Measurements from ENCODE around the gene FANCG.
A peak's percentile ranks its signal among the peaks of the same experiment; 100 is the strongest.

FANCG gene

GRCh38 chr9:35108461-35108860 lies 28.7 kb upstream of the FANCG start:
- H3K27me3 ChIP-seq (replicated peaks in 2 of 5; ENCODE audit: control insufficient read depth in 4 of 5, insufficient read depth in 5 of 5, low read length in 4 of 5) = no peaks in the 10 kb centered on the region
- H3K4me1 ChIP-seq (ENCODE audit: control extremely low read depth in 1 of 4, control insufficient read depth in 4 of 4, insufficient read depth in 4 of 4, low read length in 3 of 4) = peaks cover 26 to 70% (median 60%) of the 10 kb centered on the region in 4 experiments
- H3K9me3 ChIP-seq (ENCODE audit: control extremely low read depth in 1 of 5, control insufficient read depth in 4 of 5, insufficient read depth in 2 of 5, low read depth in 1 of 5, low read length in 4 of 5) = no peaks in the 10 kb centered on the region
- H3K36me3 ChIP-seq (ENCODE audit: control insufficient read depth in 4 of 4, insufficient read depth in 4 of 4, low read length in 3 of 4) = peaks cover 6 to 41% (median 27%) of the 10 kb centered on the region in 4 experiments
- peak overlapping the region in 3 of 7 experiments; percentile 77 to 85 (median 85) for H3K4me3 ChIP-seq (ENCODE audit: control insufficient read depth in 1 of 7, extremely low read depth in 1 of 7, insufficient read depth in 4 of 7, low read depth in 2 of 7, low read length in 6 of 7)
- DNase-seq = no peak
- ChIA-PET POLR2A (no interaction called here), CTCF (interaction anchor here (0.8 to 9.4 kb wide), 5 partner anchors 9 to 368 kb away, joined by 3 to 65 read pairs (median 4); partner anchors contain the start of gene PIGO)
- peak overlapping the region; percentile 34 to 76 for H3K27ac ChIP-seq (ENCODE audit: insufficient read depth in 1 of 2, low read depth in 1 of 2, low read length in 2 of 2, poor library complexity in 1 of 2, severe bottlenecking in 2 of 2)
- WGBS (ENCODE audit: insufficient coverage) = 78% methylated on average over 6 of the region's 6 CpGs

GRCh38 chr9:35107297-35108290 lies 27.9 kb upstream of the FANCG start:
- Histone ChIP-seq H3K9me3 (ENCODE audit: control extremely low read depth in 1 of 5, control insufficient read depth in 4 of 5, insufficient read depth in 2 of 5, low read depth in 1 of 5, low read length in 4 of 5) (no peaks in the 10 kb centered on the region), H3K4me1 (ENCODE audit: control extremely low read depth in 1 of 4, control insufficient read depth in 4 of 4, insufficient read depth in 4 of 4, low read length in 3 of 4) (peaks cover 27 to 70% (median 59%) of the 10 kb centered on the region in 4 experiments), H3K36me3 (ENCODE audit: control insufficient read depth in 4 of 4, insufficient read depth in 4 of 4, low read length in 3 of 4) (peaks cover 6 to 41% (median 27%) of the 10 kb centered on the region in 4 experiments), H3K4me3 (ENCODE audit: control insufficient read depth in 1 of 7, extremely low read depth in 1 of 7, insufficient read depth in 4 of 7, low read depth in 2 of 7, low read length in 6 of 7) (no peak overlapping the region), H3K27me3 (replicated peaks in 2 of 5; ENCODE audit: control insufficient read depth in 4 of 5, insufficient read depth in 5 of 5, low read length in 4 of 5) (no peaks in the 10 kb centered on the region), H3K27ac (ENCODE audit: insufficient read depth in 1 of 2, low read depth in 1 of 2, low read length in 2 of 2, poor library complexity in 1 of 2, severe bottlenecking in 2 of 2) (peak overlapping the region; percentile 33 to 76)
- ChIA-PET POLR2A (no interaction called here), CTCF (interaction anchor here (0.8 to 9.4 kb wide), 4 partner anchors 8 to 369 kb away, joined by 3 to 65 read pairs (median 4); partner anchors contain the start of gene PIGO)
- no peak for DNase-seq
- 78% methylated on average over 15 of the region's 18 CpGs for WGBS (ENCODE audit: insufficient coverage)

GRCh38 chr9:35106343-35106730 lies 26.6 kb upstream of the FANCG start:
- POLR2A ChIA-PET = no interaction called here
- no peaks in the 10 kb centered on the region for H3K27me3 ChIP-seq (replicated peaks in 2 of 5; ENCODE audit: control insufficient read depth in 4 of 5, insufficient read depth in 5 of 5, low read length in 4 of 5)
- CTCF ChIA-PET = interaction anchor here (0.9 to 9.4 kb wide), 3 partner anchors 9 to 34 kb away, joined by 3 to 65 read pairs (median 7); partner anchors contain the start of genes ATOSB, PIGO and VCP
- no peaks in the 10 kb centered on the region for H3K9me3 ChIP-seq (ENCODE audit: control extremely low read depth in 1 of 5, control insufficient read depth in 4 of 5, insufficient read depth in 2 of 5, low read depth in 1 of 5, low read length in 4 of 5)
- peaks cover 24 to 72% (median 60%) of the 10 kb centered on the region in 4 experiments for H3K4me1 ChIP-seq (ENCODE audit: control extremely low read depth in 1 of 4, control insufficient read depth in 4 of 4, insufficient read depth in 4 of 4, low read length in 3 of 4)
- DNase-seq = no peak
- no peak overlapping the region for H3K4me3 ChIP-seq (ENCODE audit: control insufficient read depth in 1 of 7, extremely low read depth in 1 of 7, insufficient read depth in 4 of 7, low read depth in 2 of 7, low read length in 6 of 7)
- peaks cover 6 to 42% (median 33%) of the 10 kb centered on the region in 4 experiments for H3K36me3 ChIP-seq (ENCODE audit: control insufficient read depth in 4 of 4, insufficient read depth in 4 of 4, low read length in 3 of 4)
- peak overlapping the region in 1 of 2 experiments; percentile 25 for H3K27ac ChIP-seq (ENCODE audit: insufficient read depth in 1 of 2, low read depth in 1 of 2, low read length in 2 of 2, poor library complexity in 1 of 2, severe bottlenecking in 2 of 2)
- 98% methylated on average over 7 of the region's 7 CpGs for WGBS (ENCODE audit: insufficient coverage)

GRCh38 chr9:35105571-35106342 lies 26.0 kb upstream of the FANCG start:
- Histone ChIP-seq H3K4me1 (ENCODE audit: control extremely low read depth in 1 of 4, control insufficient read depth in 4 of 4, insufficient read depth in 4 of 4, low read length in 3 of 4) (peaks cover 22 to 69% (median 56%) of the 10 kb centered on the region in 4 experiments), H3K36me3 (ENCODE audit: control insufficient read depth in 4 of 4, insufficient read depth in 4 of 4, low read length in 3 of 4) (peaks cover 6 to 48% (median 39%) of the 10 kb centered on the region in 4 experiments), H3K27me3 (replicated peaks in 2 of 5; ENCODE audit: control insufficient read depth in 4 of 5, insufficient read depth in 5 of 5, low read length in 4 of 5) (no peaks in the 10 kb centered on the region), H3K4me3 (ENCODE audit: control insufficient read depth in 1 of 7, extremely low read depth in 1 of 7, insufficient read depth in 4 of 7, low read depth in 2 of 7, low read length in 6 of 7) (no peak overlapping the region), H3K27ac (ENCODE audit: insufficient read depth in 1 of 2, low read depth in 1 of 2, low read length in 2 of 2, poor library complexity in 1 of 2, severe bottlenecking in 2 of 2) (no peak overlapping the region), H3K9me3 (ENCODE audit: control extremely low read depth in 1 of 5, control insufficient read depth in 4 of 5, insufficient read depth in 2 of 5, low read depth in 1 of 5, low read length in 4 of 5) (no peaks in the 10 kb centered on the region)
- DNase-seq = no peak
- ChIA-PET CTCF (interaction anchor here (0.9 to 9.4 kb wide), 3 partner anchors 9 to 34 kb away, joined by 3 to 65 read pairs (median 7); partner anchors contain the start of genes ATOSB, PIGO and VCP), POLR2A (no interaction called here)
- WGBS (ENCODE audit: insufficient coverage) = 100% methylated on average over 8 of the region's 13 CpGs

GRCh38 chr9:35105126-35105525 lies 25.4 kb upstream of the FANCG start:
- no peaks in the 10 kb centered on the region for H3K9me3 ChIP-seq (ENCODE audit: control extremely low read depth in 1 of 5, control insufficient read depth in 4 of 5, insufficient read depth in 2 of 5, low read depth in 1 of 5, low read length in 4 of 5)
- peaks cover 6 to 54% (median 45%) of the 10 kb centered on the region in 4 experiments for H3K36me3 ChIP-seq (ENCODE audit: control insufficient read depth in 4 of 4, insufficient read depth in 4 of 4, low read length in 3 of 4)
- no peak overlapping the region for H3K27ac ChIP-seq (ENCODE audit: insufficient read depth in 1 of 2, low read depth in 1 of 2, low read length in 2 of 2, poor library complexity in 1 of 2, severe bottlenecking in 2 of 2)
- no peak for DNase-seq
- POLR2A ChIA-PET = no interaction called here
- CTCF ChIA-PET = interaction anchor here (1.7 to 9.4 kb wide), 3 partner anchors 9 to 33 kb away, joined by 7 to 65 read pairs (median 48); partner anchors contain the start of genes ATOSB, PIGO and VCP
- H3K4me3 ChIP-seq (ENCODE audit: control insufficient read depth in 1 of 7, extremely low read depth in 1 of 7, insufficient read depth in 4 of 7, low read depth in 2 of 7, low read length in 6 of 7) = no peak overlapping the region
- H3K27me3 ChIP-seq (replicated peaks in 2 of 5; ENCODE audit: control insufficient read depth in 4 of 5, insufficient read depth in 5 of 5, low read length in 4 of 5) = no peaks in the 10 kb centered on the region
- H3K4me1 ChIP-seq (ENCODE audit: control extremely low read depth in 1 of 4, control insufficient read depth in 4 of 4, insufficient read depth in 4 of 4, low read length in 3 of 4) = peaks cover 19 to 62% (median 50%) of the 10 kb centered on the region in 4 experiments
- WGBS (ENCODE audit: insufficient coverage) = 99% methylated on average over 11 of the region's 12 CpGs

GRCh38 chr9:35104586-35104985 lies 24.8 kb upstream of the FANCG start:
- peak overlapping the region; percentile 89 to 91 for H3K27ac ChIP-seq (ENCODE audit: insufficient read depth in 1 of 2, low read depth in 1 of 2, low read length in 2 of 2, poor library complexity in 1 of 2, severe bottlenecking in 2 of 2)

More at GRCh38 chr9:35104586-35104985, 24.8 kb upstream of the FANCG start:
- Histone ChIP-seq H3K9me3 (ENCODE audit: control extremely low read depth in 1 of 5, control insufficient read depth in 4 of 5, insufficient read depth in 2 of 5, low read depth in 1 of 5, low read length in 4 of 5) (no peaks in the 10 kb centered on the region), H3K36me3 (ENCODE audit: control insufficient read depth in 4 of 4, insufficient read depth in 4 of 4, low read length in 3 of 4) (peaks cover 6 to 59% (median 50%) of the 10 kb centered on the region in 4 experiments), H3K27me3 (replicated peaks in 2 of 5; ENCODE audit: control insufficient read depth in 4 of 5, insufficient read depth in 5 of 5, low read length in 4 of 5) (no peaks in the 10 kb centered on the region), H3K4me1 (ENCODE audit: control extremely low read depth in 1 of 4, control insufficient read depth in 4 of 4, insufficient read depth in 4 of 4, low read length in 3 of 4) (peaks cover 15 to 57% (median 44%) of the 10 kb centered on the region in 4 experiments), H3K4me3 (ENCODE audit: control insufficient read depth in 1 of 7, extremely low read depth in 1 of 7, insufficient read depth in 4 of 7, low read depth in 2 of 7, low read length in 6 of 7) (no peak overlapping the region)
- WGBS (ENCODE audit: insufficient coverage) = 100% methylated on average over 1 of the region's 4 CpGs
- ChIA-PET CTCF (interaction anchor here (5.2 to 9.4 kb wide), 2 partner anchors 10 kb away, joined by 48 to 65 read pairs; partner anchors contain the start of genes ATOSB and PIGO), POLR2A (no interaction called here)
- no peak for DNase-seq

Measured in common myeloid progenitor, CD34-positive (primary cell).